GM21619 (cell line): ENCODE data around the gene HHIPL1.

Source experiments
- ATAC-seq: cut with Tn5 transposase; IDR thresholded peaks from one replicate; pipeline ENCODE4 v1.9.1; 2021; ENCODE audit not compliant: unreplicated experiment

Gene HHIPL1

GRCh38 chr14:99644723-99645544, at the start of gene HHIPL1:
HHIPL1 (plus strand) TSS chr14:99645129; CDS start chr14:99645208, 79 bp downstream.
- ATAC-seq = no peak

DNA sequence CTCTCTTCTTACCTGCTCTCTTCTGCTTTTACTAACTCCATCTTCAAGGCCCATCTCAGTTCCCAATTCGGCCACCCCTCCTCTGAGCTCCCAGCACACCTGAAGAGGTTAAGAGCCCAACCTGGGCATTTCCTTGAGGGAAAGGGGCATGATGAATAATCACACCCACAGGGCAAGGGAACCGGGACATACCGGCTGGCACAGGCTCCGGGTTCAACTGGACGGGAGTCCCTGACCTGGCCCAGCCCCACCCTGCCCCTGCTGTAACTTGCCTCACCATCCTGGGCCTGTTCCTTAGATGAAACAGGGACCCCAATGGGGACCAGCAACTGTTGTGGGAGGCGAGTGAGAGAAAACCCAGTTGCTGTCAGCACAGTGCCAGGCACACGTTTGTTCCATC, 49.4 kb upstream of the HHIPL1 start:
- ATAC-seq = no peak

DNA sequence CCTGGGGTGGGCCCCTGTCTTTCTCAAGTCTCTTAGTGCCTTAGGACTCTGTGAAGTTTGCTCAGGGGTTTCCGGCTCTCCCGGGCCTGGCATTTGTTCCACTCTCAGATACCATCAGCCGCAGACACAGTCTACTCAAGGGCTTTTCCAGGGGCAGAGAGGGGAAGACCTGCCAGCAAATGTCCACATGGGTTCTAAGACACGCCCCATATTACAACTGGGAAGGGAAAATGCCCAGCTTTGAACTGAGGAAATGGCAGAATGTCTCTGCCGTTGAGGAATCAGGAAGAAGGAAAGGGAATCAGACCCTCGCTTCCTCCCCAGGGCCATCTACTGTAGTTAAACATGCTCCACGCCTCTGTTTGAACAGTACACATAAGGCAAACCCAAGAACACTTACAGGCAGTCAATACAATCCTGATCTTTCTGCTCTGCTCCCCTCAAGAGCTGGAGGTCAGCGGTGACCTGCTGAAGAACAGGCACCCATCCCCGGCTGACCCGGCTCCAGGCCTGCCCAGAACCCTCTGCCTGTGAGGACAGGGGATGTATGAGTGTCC, 48.8 kb upstream of the HHIPL1 start:
- ATAC-seq = no peak

- ATAC-seq = no peak
Observed at GRCh38 chr14:99596772-99597171, 48.2 kb upstream of the HHIPL1 start.

DNA sequence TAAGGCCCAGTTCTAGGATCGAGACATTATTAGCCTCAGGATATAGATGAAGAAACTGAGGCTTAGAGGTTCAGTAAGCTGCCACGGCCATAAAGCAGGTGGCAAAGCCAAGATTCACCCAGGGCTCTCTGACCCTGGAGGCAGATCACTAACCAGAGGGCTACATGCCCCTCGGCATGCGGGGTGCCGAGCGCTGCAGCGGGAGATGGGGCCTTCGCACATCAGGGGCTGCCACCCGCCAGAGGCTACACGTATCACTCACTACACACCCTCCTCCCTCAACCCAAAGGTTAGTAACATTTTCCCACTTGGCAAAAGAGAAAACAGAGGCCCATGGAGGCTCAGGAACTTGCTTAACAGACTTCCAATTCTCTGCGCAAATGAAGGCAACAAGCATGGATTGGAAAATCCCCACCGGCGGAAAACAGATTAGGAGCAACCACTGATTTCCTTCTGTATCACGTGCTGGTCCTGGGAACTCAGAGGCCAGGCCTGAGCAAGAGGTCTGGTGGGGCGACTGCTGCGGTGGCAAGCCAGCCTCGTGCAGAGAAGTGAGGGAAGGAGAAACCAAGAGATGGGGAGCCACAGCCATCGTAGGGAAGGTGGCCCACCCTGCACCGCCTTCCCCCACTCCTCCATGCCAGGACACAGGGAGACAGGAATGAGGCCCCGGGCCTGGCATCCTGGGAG, 46.9 kb upstream of the HHIPL1 start:
- ATAC-seq = no peak

GRCh38 chr14:99598774-99599173, 46.2 kb upstream of the HHIPL1 start:
- no peak for ATAC-seq

- no peak for ATAC-seq
Observed at GRCh38 chr14:99599393-99599792, 45.5 kb upstream of the HHIPL1 start.

DNA sequence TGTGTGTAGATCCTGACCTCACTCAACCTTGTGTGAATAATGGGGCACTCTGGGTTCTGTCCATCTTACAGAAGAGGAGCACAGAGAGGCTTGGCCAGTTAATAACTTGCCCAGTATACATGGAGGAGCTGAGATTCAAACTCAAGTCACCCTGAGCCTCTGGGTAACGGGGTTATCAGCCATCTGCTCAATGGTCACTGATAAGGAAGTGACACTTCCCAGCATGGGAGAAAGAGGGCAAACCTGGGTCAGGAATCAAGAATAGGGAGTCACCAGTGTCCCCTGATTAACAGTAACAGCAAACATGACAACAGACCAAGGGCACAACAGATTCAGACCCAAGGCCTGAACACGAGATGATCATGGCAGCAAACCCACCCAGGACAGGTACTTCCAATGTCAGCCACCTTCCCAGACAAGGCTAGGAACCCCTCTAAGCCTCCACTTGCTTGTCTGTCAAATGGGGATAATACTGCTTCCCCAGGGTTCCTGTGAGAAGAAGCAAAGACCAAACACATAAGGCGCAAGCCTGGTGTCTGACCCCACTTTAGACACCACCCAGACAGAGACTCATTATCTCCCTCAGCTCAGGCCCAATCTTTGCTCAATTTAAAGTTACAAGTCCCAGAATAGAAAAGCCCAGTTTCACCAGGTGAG, 44.6 kb upstream of the HHIPL1 start:
- ATAC-seq = no peak

- no peak for ATAC-seq
Observed at GRCh38 chr14:99601361-99601831, 43.5 kb upstream of the HHIPL1 start.

DNA sequence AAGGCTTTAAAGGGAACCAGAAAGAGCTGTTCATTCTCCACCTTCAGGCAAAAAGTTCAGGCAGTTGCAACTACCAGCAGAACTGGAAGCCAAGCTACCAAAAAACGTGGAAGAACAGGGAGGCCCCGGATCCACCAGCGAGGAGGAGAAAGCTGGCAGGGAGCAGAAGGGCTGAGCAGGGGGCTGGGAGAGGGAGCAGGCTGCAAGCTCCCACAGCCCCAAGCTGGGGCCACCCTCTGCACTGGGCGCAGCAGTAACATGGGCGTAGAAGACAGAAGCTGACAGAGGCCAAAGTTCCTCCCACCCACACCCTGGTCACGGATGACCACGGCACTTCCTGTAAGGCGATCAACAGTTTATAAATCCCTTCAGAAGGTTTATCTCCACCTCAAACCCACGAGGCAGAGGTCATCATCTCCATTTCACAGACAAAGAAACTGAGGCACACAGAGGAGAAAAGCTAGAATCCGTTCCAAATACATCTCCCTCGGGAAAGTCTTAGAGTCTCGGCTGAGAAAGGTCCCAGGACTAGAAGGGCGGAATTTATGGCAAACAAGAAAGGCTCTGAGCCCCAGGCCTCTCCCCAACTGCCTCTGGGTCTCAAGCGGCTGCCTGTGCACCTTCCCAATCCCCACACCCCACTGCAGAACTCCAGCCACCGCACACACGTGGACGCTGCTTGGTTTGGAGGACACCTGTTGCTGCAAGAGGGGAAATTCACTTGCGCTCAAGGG, 42.7 kb upstream of the HHIPL1 start:
- ATAC-seq = no peak

DNA sequence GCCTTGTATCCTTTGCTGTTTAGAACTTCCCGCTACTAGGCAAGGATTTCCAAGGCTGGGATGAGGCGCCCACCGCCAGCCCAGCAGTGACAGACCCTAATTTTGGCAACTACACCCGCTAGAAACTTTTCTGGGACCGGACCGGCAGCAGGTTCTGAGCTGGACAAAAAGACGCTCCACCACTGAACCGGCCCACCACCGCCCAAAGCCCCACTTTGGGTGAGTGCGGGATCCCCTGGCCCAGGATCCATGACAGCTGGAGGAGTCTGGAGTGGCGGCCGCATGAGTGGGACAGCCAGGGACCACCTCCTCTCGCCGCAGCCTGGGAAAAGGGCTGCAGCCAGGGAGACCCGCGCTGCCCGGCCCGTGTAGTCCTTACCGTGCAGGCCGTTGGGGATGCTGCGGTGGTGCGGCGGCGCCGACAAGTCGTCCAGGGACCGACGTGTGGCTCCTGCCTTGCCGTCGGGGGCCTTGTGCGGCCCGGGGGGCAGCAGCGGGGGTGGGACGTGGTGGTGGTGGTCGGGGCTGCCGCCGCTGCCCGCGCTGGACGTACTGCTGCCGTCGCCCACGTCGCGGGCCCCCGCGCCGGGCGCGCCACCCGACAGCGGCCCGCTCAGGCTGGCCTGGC, 42.0 kb upstream of the HHIPL1 start:
- ATAC-seq = no peak

GRCh38 chr14:99603471-99604277, 41.3 kb upstream of the HHIPL1 start, which contains the start of gene CCDC85C:
CCDC85C (minus strand) TSS chr14:99604207; CDS start chr14:99603959, 248 bp downstream.
- no peak for ATAC-seq

DNA sequence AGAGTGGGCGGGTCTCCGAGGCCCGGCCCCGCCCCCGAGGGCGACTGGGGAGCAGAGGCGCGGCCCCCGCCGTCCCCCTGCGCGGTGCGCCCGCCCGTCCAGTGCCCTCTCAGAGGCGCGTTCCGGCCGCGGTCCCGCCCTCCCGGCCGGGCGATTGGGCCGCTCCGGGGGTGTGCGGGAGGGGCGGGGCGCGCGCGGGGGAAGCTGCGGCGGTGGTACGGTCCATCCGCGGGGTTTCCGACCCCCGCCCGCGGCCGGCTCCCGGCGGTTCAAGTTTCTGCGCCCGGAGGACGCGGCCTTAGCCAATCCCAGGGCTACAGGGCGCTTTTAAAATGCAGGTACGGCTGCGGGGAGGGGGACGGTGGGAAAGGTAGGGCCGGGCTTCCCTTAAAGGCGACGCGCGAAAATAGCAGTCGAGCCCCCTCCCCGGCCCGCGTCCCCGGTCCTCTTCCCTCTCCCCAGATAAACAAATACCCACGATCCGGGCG, 40.6 kb upstream of the HHIPL1 start:
- ATAC-seq = peak; percentile 82

GRCh38 chr14:99604766-99605298, 40.1 kb upstream of the HHIPL1 start:
- peak; percentile 33 for ATAC-seq

GRCh38 chr14:99605299-99605961, 39.5 kb upstream of the HHIPL1 start:
- no peak for ATAC-seq

DNA sequence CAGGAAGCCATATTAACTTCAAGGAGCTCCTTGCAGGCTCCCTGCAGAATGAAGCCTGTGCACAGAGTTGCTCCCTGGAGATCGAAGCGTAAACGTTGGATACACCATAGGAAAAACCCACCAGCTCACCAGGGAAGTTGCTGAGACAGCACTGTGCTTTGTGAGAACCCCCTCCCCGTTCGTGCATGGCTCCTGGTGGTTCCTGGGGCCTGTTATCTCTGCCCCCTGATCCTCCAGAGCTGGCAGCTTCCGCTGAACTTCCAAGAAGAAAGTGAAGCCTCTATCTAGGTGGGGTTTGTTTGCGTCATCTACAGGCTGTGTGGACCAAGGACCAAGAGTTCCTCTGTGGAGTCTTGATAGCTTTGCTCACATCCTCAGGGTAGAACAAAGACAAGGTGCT, 38.6 kb upstream of the HHIPL1 start:
- no peak for ATAC-seq

- ATAC-seq = no peak
Observed at GRCh38 chr14:99608591-99608990, 36.3 kb upstream of the HHIPL1 start.
